ENCODE results near the gene RPS6KC1.

GRCh38 chr1:213087911-213088310 lies 36.9 kb downstream of the RPS6KC1 start:
- TF ChIP-seq CTCF (IDR thresholded peaks at IDR 0.05) (no peak), POLR2A (IDR thresholded peaks at IDR 0.05) (no peak)

All from Peyer's patch (tissue), 4 donors.